Renal cortex interstitium (tissue), 11 donors: ENCODE measurements around the gene LCE1F. TPM values are rescaled to one million over a fixed set of nuclear protein-coding genes. Genes with fewer than 3 reads are reported as not detected.

ENCODE experiments used
- DNase-seq, 11 donors: peaks; one replicate each; pipeline ENCODE4 v3.0.0-alpha.2; 2013; ENCODE audit warnings: low read depth in 9 of 11, low spot score in 4 of 11; ENCODE audit errors: extremely low read depth in 1 of 11
- polyA plus RNA-seq, 3 donors: library from polyadenylated mRNA; unstranded; fragments of 120-200 nt; gene quantifications; one replicate each; pipeline ENCODE4 v1.2.1, GENCODE V29; 2013; ENCODE audit not compliant: insufficient read length in 3 of 3

LCE1F gene
- polyA plus RNA-seq, 3 donors = not detected

DNA sequence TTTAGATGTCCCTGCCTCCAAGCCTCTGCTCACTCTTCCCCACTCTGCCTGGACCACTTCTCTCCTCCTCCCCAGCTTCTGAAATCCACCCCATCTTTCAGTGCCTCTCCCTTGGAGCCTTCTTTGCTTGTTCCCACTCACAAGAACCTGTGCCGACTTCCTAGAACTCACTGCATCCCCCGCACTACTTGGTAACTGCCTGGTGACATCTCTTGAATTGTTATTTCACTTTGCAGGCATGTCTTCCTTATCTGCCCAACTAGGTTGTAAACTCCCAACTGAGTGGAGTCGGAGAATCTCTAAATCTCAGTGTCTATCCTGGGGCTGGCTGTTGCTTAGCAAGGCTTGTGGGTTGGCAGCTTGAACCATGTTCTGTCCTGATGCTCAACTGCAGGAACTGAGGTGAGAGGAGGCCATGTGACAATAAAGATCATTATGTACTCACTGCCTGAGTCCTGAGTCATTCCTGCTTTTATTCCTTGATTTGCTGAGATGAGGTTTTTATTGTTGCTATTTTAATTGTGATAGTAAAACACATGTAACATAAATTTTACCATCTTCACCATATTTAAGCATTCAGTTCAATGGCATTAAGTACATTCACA lies 13.2 kb upstream of the LCE1F start:
- no peak for DNase-seq

DNA sequence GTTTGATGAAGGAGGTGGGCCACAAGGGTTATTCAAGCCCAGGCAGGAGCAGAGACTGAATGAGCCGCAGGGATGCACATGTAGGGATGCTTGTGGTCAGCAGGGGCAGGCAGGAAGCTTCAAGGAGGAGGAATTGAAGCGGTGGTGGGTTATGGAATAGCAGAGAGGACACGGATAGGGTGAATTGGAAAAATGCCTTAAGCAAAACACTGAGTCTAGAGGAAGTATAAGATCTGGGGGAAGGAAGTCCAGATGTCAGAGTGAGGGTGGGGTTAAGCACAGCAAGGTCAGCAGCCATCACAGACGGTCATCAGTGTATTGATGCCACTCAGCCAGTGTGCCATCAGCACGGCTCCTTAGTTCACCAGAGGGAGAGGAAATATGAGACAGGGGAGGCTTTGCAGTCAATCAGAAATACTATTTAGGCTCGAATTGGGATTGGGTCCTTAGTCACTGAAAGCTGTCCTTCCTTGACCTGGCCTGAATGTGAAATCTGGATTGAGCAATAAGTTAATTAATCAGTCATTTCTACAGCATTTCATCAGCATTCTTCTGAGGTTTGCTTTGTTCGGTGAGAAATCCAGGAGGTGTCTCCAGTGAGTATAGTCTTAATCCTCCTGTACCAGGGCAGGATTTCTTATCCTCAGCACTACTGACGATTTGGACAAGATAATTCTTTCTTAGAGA lies 6.0 kb upstream of the LCE1F start:
- no peak for DNase-seq

DNA sequence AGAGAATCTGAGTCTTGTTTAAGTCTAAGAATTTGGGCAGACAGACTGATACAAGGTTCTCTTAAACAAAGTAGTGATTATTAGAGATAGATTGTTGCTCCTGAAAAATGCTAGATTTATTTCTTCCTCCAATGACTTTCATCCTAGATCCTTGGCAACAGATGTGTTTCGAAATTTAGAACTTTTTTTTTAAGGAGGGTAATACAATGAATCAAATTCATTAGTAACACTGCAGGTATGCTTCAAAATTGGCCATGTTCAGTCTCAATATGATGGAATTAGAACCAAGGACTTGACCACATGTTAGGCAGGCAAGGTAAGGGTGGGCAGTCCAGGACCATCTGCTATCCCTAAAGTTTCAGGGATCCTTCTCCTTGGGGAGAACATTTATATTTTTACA lies 4.5 kb upstream of the LCE1F start:
- DNase-seq = no peak

DNA sequence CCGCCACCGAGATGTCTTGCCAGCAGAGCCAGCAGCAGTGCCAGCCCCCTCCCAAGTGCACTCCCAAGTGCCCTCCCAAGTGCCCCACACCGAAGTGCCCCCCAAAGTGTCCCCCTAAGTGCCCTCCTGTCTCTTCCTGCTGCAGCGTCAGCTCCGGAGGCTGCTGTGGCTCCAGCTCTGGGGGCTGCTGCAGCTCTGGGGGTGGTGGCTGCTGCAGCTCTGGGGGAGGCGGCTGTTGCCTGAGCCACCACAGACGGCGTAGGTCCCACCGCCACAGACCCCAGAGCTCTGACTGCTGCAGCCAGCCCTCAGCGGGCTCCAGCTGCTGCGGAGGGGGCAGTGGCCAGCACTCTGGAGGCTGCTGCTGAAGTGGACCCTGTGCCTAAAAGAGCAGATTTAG lies 1.4 kb downstream of the LCE1F start:
- DNase-seq = no peak

DNA sequence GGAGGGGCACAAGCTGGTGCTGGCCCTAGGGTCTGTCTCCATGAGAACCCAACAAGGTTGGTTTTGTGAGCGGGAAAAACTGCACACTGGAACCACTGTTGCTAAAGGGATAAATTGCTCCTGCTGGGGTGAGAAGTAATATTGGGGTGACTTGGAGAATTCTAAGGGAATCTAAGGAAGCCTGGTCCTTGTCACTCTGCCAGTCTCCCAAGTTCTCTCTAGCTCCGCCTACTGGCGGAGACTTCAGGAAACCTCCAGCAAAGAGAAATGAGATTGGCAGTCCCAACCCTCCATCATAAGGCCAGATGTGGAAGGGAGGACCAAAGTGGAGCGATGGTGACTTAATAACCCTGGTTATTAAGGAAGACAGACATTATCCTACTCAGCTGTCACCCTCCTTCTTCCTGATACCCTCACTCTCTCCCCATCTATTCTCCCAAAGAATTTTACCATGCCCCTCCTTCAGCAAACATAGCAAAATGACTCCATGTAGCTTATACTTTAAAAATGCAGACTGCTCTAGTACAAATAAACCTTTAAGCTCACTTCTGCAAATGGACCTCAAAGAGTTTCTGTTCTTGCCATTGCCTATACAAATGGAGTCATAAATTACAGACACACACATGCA lies 2.7 kb downstream of the LCE1F start:
- no peak for DNase-seq

DNA sequence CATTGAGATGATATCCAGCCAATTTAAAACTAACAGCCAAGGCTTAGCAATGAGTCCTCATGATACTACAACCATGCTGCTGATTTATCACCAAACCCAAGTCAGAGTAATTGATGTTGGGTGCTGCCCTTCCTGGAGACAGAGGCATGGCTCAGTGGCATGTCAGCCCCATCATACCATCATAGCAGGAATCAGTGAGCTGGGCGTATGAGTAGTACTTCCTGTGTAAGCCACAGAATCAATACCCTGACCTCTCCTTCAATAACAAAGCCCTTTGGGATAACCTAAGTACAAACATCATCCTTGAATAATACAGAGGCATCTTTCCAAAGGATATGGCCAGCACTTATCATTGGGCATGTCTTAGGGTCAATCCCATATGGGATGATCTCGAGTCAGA lies 8.2 kb downstream of the LCE1F start:
- DNase-seq = no peak

DNA sequence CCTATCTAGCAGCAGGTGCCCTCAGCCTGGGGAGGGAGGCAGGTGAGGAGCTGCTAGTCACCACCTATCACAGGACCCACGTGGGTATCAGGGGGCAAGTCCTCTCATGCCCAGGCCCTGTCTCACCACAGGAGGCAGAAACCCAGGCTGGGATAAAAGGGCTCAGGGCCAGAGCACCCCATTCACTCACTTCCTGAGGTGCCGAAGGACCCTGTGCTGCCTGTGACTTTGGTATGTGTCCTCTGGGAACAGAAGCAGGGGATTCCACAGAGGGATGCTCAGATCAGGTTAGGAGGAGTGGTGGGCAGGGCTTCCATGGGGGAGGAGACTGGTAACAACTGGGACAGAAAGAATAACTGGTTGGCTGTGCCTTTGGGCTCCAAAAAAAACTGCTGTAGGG lies 11.1 kb downstream of the LCE1F start, which contains the start of gene LCE1E:
Gene LCE1E (plus strand): TSS at position 181 of the 400 bp plus-strand sequence. CDS start 1,043 bp downstream, outside the sequence.
- DNase-seq = no peak

DNA sequence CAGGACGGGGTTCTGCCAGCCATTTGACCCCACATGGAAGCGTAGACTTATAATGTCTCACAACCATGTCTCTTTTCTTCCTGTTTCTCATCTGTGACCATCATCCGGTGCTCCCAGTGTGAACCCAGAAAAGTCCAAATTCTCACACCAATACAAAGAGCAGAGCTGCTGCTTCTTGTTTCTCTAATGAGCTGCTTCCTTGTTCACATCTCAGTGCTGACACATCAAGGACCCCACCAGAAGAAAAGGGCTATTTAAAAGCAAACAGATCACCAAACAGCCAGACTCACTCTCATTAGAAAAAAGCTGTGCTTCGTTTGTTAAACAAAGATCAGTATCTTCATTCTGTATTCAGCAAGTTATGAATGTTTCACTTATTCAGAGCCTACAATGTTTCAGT lies 20.7 kb downstream of the LCE1F start:
- DNase-seq = no peak

DNA sequence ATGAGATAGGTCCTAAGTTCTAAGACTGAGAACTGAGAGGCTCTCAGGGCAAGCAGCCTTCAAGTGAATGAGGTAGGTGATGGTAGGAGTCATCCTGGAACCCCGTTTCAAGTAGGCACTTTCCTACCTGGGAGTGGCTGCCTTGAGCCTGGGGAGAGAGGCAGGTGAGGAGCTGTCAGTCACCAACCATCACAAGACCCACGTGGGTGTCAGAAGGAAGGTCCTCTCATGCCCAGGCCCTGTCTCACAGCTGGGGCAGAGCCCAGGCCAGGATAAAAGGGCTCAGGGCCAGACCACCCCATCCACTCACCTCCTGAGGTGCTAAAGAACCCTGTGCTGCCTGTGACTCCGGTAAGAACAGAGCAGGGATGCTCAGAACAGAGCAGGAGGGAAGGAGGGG lies 21.5 kb downstream of the LCE1F start, which contains the start of gene LCE1D:
Gene LCE1D (plus strand): TSS at position 301 of the 400 bp plus-strand sequence. CDS start 1,074 bp downstream, outside the sequence.
- DNase-seq = no peak

DNA sequence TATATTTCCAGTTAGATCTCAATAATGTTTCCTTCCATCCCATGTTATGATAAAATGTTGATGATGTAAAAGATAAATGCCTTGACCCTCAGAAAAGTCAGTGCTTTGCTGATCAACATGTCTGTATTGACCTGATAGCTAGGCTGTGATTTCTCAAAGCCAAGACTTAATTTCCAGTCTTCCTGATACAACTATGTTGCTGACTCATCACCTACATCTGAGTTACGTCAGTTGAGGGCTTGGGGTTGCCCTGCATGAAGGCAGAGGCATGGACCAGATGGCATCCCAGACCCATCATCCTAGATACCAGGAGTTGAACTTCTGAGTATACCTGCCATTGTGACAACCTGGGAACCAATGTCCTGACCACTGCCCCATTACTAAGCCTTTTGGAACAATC lies 26.4 kb downstream of the LCE1F start:
- DNase-seq = no peak

DNA sequence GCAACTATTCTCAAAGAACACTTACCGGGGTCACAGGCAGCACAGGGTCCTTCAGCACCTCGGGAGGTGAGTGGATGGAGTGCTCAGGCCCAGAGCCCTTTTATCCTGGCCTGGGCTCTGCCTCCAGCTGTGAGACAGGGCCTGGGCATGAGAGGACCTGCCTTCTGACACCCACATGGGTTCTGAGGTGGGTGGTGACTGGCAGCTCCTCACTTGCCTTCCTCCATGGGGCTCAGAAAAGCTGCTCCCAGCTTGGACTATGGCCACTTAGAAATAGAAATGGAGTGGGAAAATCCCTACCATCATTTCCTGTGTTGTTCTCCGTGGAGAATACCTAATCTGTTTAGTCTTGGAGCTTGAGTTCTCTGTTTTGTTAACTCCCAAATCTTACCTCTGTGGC lies 31.6 kb downstream of the LCE1F start, which contains the start of gene LCE1C:
Gene LCE1C (minus strand): TSS at position 76 of the 400 bp plus-strand sequence. CDS start 1,173 bp downstream, outside the sequence.
- no peak for DNase-seq

DNA sequence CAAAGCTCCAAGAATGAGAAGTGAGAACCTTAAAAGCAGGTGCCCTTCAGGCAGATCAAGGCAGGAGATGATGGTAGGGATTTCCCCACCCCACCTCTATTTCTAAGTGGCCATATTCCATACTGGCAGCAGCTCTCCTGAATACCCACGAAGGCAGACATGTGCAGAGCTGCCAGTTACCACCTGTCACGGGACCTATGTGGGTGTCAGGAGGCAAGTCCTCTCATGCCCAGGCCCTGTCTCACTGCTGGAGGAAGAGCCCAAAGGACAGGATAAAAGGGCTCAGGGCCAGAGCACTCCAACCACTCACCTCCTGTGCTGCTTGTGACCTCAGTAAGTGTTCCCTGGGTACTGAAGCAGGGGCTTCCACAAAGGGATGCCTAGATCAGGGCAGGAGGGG lies 36.1 kb downstream of the LCE1F start:
- DNase-seq = no peak

DNA sequence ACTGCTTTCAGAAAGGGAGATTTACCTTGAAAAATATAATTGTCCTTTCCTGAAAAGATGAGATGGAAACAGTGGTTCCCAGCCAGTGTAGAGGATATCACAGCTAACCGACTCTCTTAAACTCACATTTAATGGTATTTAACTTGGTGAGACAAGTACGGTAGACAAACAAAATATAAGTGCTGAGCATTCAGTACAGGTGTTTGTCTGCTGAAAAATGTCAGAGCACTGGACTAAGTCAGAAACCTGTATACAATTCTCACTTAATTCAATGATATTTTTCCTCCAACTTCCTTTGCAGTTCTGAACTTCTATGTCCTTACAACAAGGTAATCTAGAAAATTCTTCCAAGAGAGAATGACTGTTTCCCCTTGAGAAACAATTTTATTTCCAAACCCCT lies 36.7 kb downstream of the LCE1F start, which contains the start of gene LCE1B:
Gene LCE1B (plus strand): TSS at position 301 of the 400 bp plus-strand sequence. CDS start 476 bp downstream, outside the sequence.
- DNase-seq = no peak

DNA sequence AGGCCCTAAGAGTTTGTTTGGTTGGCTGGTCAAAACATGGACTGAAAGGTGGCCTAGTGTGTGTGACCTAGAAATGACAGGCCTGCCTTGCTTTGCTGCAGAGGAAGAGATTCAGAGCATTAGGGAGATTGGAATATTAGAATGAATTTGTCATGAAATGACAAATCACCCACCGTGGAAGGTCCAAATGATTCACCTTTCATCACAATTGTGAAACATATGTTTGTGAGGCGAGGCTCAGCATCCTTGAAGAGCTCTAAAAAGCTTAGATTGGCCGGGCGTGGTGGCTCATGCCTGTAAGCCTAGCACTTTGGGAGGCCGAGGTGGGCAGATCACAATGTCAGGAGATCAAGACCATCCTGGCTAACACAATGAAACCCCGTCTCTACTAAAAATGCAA lies 42.4 kb downstream of the LCE1F start:
- no peak for DNase-seq

DNA sequence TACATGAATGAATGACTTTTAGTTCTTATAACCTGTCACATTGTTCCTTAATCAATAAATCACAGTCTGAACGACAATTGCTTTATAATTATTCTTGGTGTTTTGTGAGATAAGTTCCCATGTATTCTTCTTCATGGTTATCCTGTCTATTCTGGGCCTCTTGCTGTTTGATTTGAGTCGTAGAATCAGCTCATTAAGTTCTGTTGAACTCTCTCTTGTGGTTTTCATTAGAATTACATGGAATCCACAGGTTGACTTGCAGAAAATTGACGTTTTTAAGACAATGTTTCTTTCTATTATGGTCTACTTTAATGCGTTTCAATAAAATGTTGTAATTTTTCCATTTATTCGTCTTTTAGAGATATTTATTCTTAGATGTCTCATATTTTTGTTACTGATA lies 48.4 kb downstream of the LCE1F start:
- no peak for DNase-seq

DNA sequence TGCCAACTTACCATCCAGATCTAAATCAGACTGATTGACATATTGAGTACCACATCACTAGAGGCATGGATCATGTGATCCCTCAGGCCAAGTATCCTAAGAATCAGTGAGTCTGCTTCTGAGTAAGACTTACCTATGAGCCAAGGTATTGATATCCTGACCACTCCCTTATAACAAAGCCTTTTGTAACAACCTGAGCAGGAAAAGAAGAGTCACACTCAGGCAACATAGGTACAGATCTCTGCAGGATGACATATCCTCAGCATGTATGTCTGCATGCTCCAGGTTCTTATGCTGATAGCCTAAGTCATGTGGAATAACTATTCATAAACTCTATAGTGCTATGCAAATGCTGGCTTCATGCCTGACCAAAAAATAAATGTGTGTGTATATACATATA lies 50.0 kb downstream of the LCE1F start:
- no peak for DNase-seq
